Measurements from ENCODE around the gene FBXW5. TPM values are rescaled to one million over a fixed set of nuclear protein-coding genes. Genes with fewer than 3 reads are reported as not detected.

FBXW5 gene
- total RNA-seq, 1 experiment from 2014 or later, result 101 TPM

GRCh38 chr9:136958898-136959850 lies 14.6 kb upstream of the FBXW5 start:
- intact Hi-C loops (cut with micrococcal nuclease; ENCODE audit: unreplicated experiment), result no loop called here
- no peaks in the 10 kb centered on the region for H3K79me2 ChIP-seq (ENCODE audit: low read depth)
- no TSS peak for BruUV-seq (replicated peaks)
- no peak overlapping the region for H3K4me2 ChIP-seq
- ChIA-PET POLR2A (ENCODE audit: unreplicated experiment) (no interaction called here), CTCF (no interaction called here)
- H3K4me3 ChIP-seq, result no peak overlapping the region
- no peaks in the 10 kb centered on the region for H3K27me3 ChIP-seq (ENCODE audit: insufficient read depth, low read depth)
- no peaks in the 10 kb centered on the region for H3K9me3 ChIP-seq (ENCODE audit: insufficient read depth, low read depth)
- no peak for DNase-seq
- peaks cover 3% of the 10 kb centered on the region for H3K4me1 ChIP-seq (replicated peaks; ENCODE audit: insufficient read depth)
- H3F3A ChIP-seq (ENCODE audit: insufficient read depth, low read depth), result peaks cover 8% of the 10 kb centered on the region; the same call in 1 of the 2 replicates
- H4K20me1 ChIP-seq (ENCODE audit: insufficient read depth), result no peaks in the 10 kb centered on the region
- no peaks in the 10 kb centered on the region for H3K36me3 ChIP-seq (ENCODE audit: low read depth)
- no peak overlapping the region for H2AFZ ChIP-seq
- no peaks in the 10 kb centered on the region for H3K9me2 ChIP-seq (ENCODE audit: insufficient read depth)
- no peak for TF ChIP-seq EZH2 (IDR thresholded peaks at IDR 0.05; ENCODE audit: low read depth)
- TF ChIP-seq CTCF (conservative IDR thresholded peaks at IDR 0.05), result no peak
- H3K27ac ChIP-seq, result no peak overlapping the region

- intact Hi-C loops (cut with micrococcal nuclease; ENCODE audit: unreplicated experiment), result no loop called here
- H3K79me2 ChIP-seq (ENCODE audit: low read depth), result no peaks in the 10 kb centered on the region
- no peak for DNase-seq
- no peak for TF ChIP-seq EZH2 (IDR thresholded peaks at IDR 0.05; ENCODE audit: low read depth)
- TF ChIP-seq CTCF (conservative IDR thresholded peaks at IDR 0.05), result no peak
- H4K20me1 ChIP-seq (ENCODE audit: insufficient read depth), result no peaks in the 10 kb centered on the region
- no peak overlapping the region for H2AFZ ChIP-seq
- no peaks in the 10 kb centered on the region for H3K36me3 ChIP-seq (ENCODE audit: low read depth)
- H3F3A ChIP-seq (ENCODE audit: insufficient read depth, low read depth), result peaks cover 8% of the 10 kb centered on the region; the same call in 1 of the 2 replicates
- no peak overlapping the region for H3K4me2 ChIP-seq
- no peak overlapping the region for H3K27ac ChIP-seq
- no peaks in the 10 kb centered on the region for H3K27me3 ChIP-seq (ENCODE audit: insufficient read depth, low read depth)
- BruUV-seq (replicated peaks), result no TSS peak
- H3K9me2 ChIP-seq (ENCODE audit: insufficient read depth), result no peaks in the 10 kb centered on the region
- H3K9me3 ChIP-seq (ENCODE audit: insufficient read depth, low read depth), result no peaks in the 10 kb centered on the region
- CTCF ChIA-PET, result no interaction called here
- no peaks in the 10 kb centered on the region for H3K4me1 ChIP-seq (replicated peaks; ENCODE audit: insufficient read depth)
- POLR2A ChIA-PET (ENCODE audit: unreplicated experiment), result no interaction called here
- H3K4me3 ChIP-seq, result no peak overlapping the region
These were observed 13.9 kb upstream of the FBXW5 start for GRCh38 chr9:136958473-136958872.

- no peak for TF ChIP-seq EZH2 (IDR thresholded peaks at IDR 0.05; ENCODE audit: low read depth)
- TF ChIP-seq CTCF (conservative IDR thresholded peaks at IDR 0.05), result no peak
- H3K9me3 ChIP-seq (ENCODE audit: insufficient read depth, low read depth), result no peaks in the 10 kb centered on the region
- DNase-seq, result no peak
- no peak overlapping the region for H2AFZ ChIP-seq
- POLR2A ChIA-PET (ENCODE audit: unreplicated experiment), result no interaction called here
- H3F3A ChIP-seq (ENCODE audit: insufficient read depth, low read depth), result peaks cover 6% of the 10 kb centered on the region; the same call in 1 of the 2 replicates
- no peaks in the 10 kb centered on the region for H4K20me1 ChIP-seq (ENCODE audit: insufficient read depth)
- BruUV-seq (replicated peaks), result no TSS peak
- intact Hi-C loops (cut with micrococcal nuclease; ENCODE audit: unreplicated experiment), result no loop called here
- no peak overlapping the region for H3K4me2 ChIP-seq
- H3K36me3 ChIP-seq (ENCODE audit: low read depth), result no peaks in the 10 kb centered on the region
- H3K4me3 ChIP-seq, result no peak overlapping the region
- no peaks in the 10 kb centered on the region for H3K4me1 ChIP-seq (replicated peaks; ENCODE audit: insufficient read depth)
- no peaks in the 10 kb centered on the region for H3K79me2 ChIP-seq (ENCODE audit: low read depth)
- CTCF ChIA-PET, result no interaction called here
- no peaks in the 10 kb centered on the region for H3K27me3 ChIP-seq (ENCODE audit: insufficient read depth, low read depth)
- H3K27ac ChIP-seq, result no peak overlapping the region
- no peaks in the 10 kb centered on the region for H3K9me2 ChIP-seq (ENCODE audit: insufficient read depth)
These were observed 13.4 kb upstream of the FBXW5 start for GRCh38 chr9:136957901-136958300.

All from PC-9 (cell line).